H9 (cell line): ENCODE results near the gene HSF2. TPM values are rescaled to one million over a fixed set of nuclear protein-coding genes. Genes with fewer than 3 reads are reported as not detected.

Experiments
- DNase-seq: peaks from one replicate; pipeline ENCODE4 v3.0.0-alpha.2; 2017
- H2AFZ ChIP-seq: one replicate; pipeline ENCODE4 v1.6.1; 2013; ENCODE audit warnings: mild to moderate bottlenecking, low read length, control low read depth, moderate library complexity
- H2AK5ac ChIP-seq: 2 replicates; pipeline ENCODE4 v1.6.1; 2013; ENCODE audit warnings: low read length, control low read depth, mixed read lengths; ENCODE audit not compliant: insufficient read length
- H2BK120ac ChIP-seq: one replicate; pipeline ENCODE4 v1.6.1; 2013; ENCODE audit warnings: low read depth, mild to moderate bottlenecking, low read length, control low read depth, inconsistent platforms; ENCODE audit not compliant: poor library complexity, severe bottlenecking
- H2BK12ac ChIP-seq: 2 replicates; pipeline ENCODE4 v1.6.1; 2013; ENCODE audit warnings: low read length, control low read depth, mixed read lengths, low read depth; ENCODE audit not compliant: insufficient read length
- H2BK15ac ChIP-seq: 2 replicates; pipeline ENCODE4 v1.6.1; 2013; ENCODE audit warnings: low read depth, low read length, control low read depth
- H2BK20ac ChIP-seq: one replicate; pipeline ENCODE4 v1.6.1; 2013; ENCODE audit warnings: low read depth, mild to moderate bottlenecking, low read length, control low read depth, inconsistent platforms; ENCODE audit not compliant: poor library complexity, severe bottlenecking
- H2BK5ac ChIP-seq: 2 replicates; pipeline ENCODE4 v1.6.1; 2013; ENCODE audit warnings: low read length, control low read depth, mixed read lengths; ENCODE audit not compliant: insufficient read length
- H3K14ac ChIP-seq: 2 replicates; pipeline ENCODE4 v1.6.1; 2013; ENCODE audit warnings: low read length, control low read depth; ENCODE audit not compliant: insufficient read depth
- H3K18ac ChIP-seq: 2 replicates; pipeline ENCODE4 v1.6.1; 2013; ENCODE audit warnings: low read depth, mild to moderate bottlenecking, mixed read lengths, low read length, control low read depth; ENCODE audit not compliant: insufficient read length
- H3K23ac ChIP-seq: 2 replicates; pipeline ENCODE4 v1.6.1; 2013; ENCODE audit warnings: low read length, control low read depth, mixed read lengths, low read depth; ENCODE audit not compliant: insufficient read length
- H3K23me2 ChIP-seq: 2 replicates; pipeline ENCODE4 v1.6.1; 2013; ENCODE audit warnings: low read depth, mild to moderate bottlenecking, mixed read lengths, low read length, control low read depth; ENCODE audit not compliant: insufficient read length, poor library complexity, severe bottlenecking
- H3K27ac ChIP-seq: 2 replicates; pipeline ENCODE4 v1.5.1; 2013; ENCODE audit warnings: low read length, control low read depth, mixed read lengths, low read depth; ENCODE audit not compliant: insufficient read length
- H3K27me3 ChIP-seq: 2 replicates; pipeline ENCODE4 v1.6.1; 2013; ENCODE audit warnings: low read length, control low read depth, inconsistent platforms; ENCODE audit not compliant: insufficient read depth
- H3K4ac ChIP-seq: 2 replicates; pipeline ENCODE4 v1.6.1; 2013; ENCODE audit warnings: low read depth, mild to moderate bottlenecking, control low read depth, inconsistent platforms, low read length, moderate library complexity
- H3K4me1 ChIP-seq: 2 replicates; pipeline ENCODE4 v1.6.1; 2013; ENCODE audit warnings: low read length, control low read depth, inconsistent platforms; ENCODE audit not compliant: insufficient read depth
- H3K4me2 ChIP-seq: 2 replicates; pipeline ENCODE4 v1.6.1; 2013; ENCODE audit warnings: low read length, control low read depth, mixed read lengths; ENCODE audit not compliant: insufficient read length, insufficient read depth
- H3K56ac ChIP-seq: 2 replicates; pipeline ENCODE4 v1.6.1; 2013; ENCODE audit warnings: low read depth, mild to moderate bottlenecking, mixed read lengths, low read length, control low read depth; ENCODE audit not compliant: insufficient read length
- H3K79me1 ChIP-seq: 2 replicates; pipeline ENCODE4 v1.6.1; 2013; ENCODE audit warnings: low read depth, mild to moderate bottlenecking, moderate library complexity, low read length, control low read depth, inconsistent platforms; ENCODE audit not compliant: insufficient read depth, poor library complexity, severe bottlenecking
- H3K79me2 ChIP-seq: 2 replicates; pipeline ENCODE4 v1.6.1; 2013; ENCODE audit warnings: low read length, control low read depth, inconsistent platforms; ENCODE audit not compliant: insufficient read depth
- H3K9ac ChIP-seq: 2 replicates; pipeline ENCODE4 v1.6.1; 2013; ENCODE audit warnings: low read length, control low read depth, mixed read lengths; ENCODE audit not compliant: insufficient read length; ENCODE audit errors: extremely low read depth
- H3K9me3 ChIP-seq: one replicate; pipeline ENCODE4 v1.6.1; 2013; ENCODE audit warnings: low read depth, low read length, inconsistent platforms; ENCODE audit not compliant: control insufficient read depth
- H3T11ph ChIP-seq: one replicate; pipeline ENCODE4 v1.6.1; 2013; ENCODE audit warnings: mild to moderate bottlenecking, low read length, control low read depth, inconsistent platforms
- H4K20me1 ChIP-seq: one replicate; pipeline ENCODE4 v1.6.1; 2013; ENCODE audit not compliant: control insufficient read depth, insufficient read length, insufficient read depth
- H4K5ac ChIP-seq: 2 replicates; pipeline ENCODE4 v1.6.1; 2013; ENCODE audit warnings: low read depth, mild to moderate bottlenecking, mixed read lengths, low read length, control low read depth; ENCODE audit not compliant: insufficient read length
- H4K8ac ChIP-seq: replicated peaks from 2 replicates; pipeline ENCODE4 v1.6.1; 2013; ENCODE audit warnings: low read length, control low read depth, mixed read lengths, low read depth; ENCODE audit not compliant: insufficient read length
- H4K91ac ChIP-seq: 2 replicates; pipeline ENCODE4 v1.6.1; 2013; ENCODE audit warnings: low read depth, mild to moderate bottlenecking, moderate library complexity, mixed read lengths, low read length, control low read depth; ENCODE audit not compliant: insufficient read length
- H3K27ac Mint-ChIP-seq, 3 experiments: 2 replicates in 2 of 3; 3 replicates in 1 of 3; pipeline ENCODE4 v1.8.0; 2020 to 2021; ENCODE audit warnings: mixed read lengths in 3 of 3, mild to moderate bottlenecking in 1 of 3, moderate library complexity in 1 of 3
- H3K27me3 Mint-ChIP-seq: 2 replicates; pipeline ENCODE4 v1.8.0; 2021; ENCODE audit warnings: low read depth, mild to moderate bottlenecking, moderate library complexity, mixed read lengths
- H3K36me3 Mint-ChIP-seq, 3 experiments: 2 replicates in 2 of 3; 3 replicates in 1 of 3; pipeline ENCODE4 v1.8.0; 2020 to 2021; ENCODE audit warnings: low read depth in 3 of 3, mixed read lengths in 3 of 3; ENCODE audit not compliant: insufficient read depth in 1 of 3
- H3K4me1 Mint-ChIP-seq, 2 experiments: 2 replicates each; pipeline ENCODE4 v1.8.0; 2020; ENCODE audit warnings: mixed read lengths in 2 of 2
- H3K4me3 Mint-ChIP-seq, 2 experiments: 2 replicates in 1 of 2; 3 replicates in 1 of 2; pipeline ENCODE4 v1.8.0; 2020 to 2021; ENCODE audit warnings: mild to moderate bottlenecking in 2 of 2, mixed read lengths in 2 of 2, moderate library complexity in 1 of 2
- H3K9me3 Mint-ChIP-seq, 2 experiments: 2 replicates in 1 of 2; 3 replicates in 1 of 2; pipeline ENCODE4 v1.8.0; 2020; ENCODE audit warnings: mild to moderate bottlenecking in 2 of 2, mixed read lengths in 2 of 2, moderate library complexity in 1 of 2
- CTCF ChIP-seq: fragments of 200-600 bp; sonication (generic); conservative IDR thresholded peaks from 3 replicates; pipeline ENCODE4 v1.8.0; 2021; ENCODE audit warnings: antibody characterized with exemption, mild to moderate bottlenecking
- WGBS: extraction: QIAGEN DNeasy Blood & Tissue Kit; methylation state at CpG from one replicate; pipeline ENCODE4 v1.1.7; 2013; ENCODE audit warnings: missing lambda C conversion rate, low lambda C conversion rate, mixed read lengths; ENCODE audit not compliant: insufficient read length; ENCODE audit errors: extremely low coverage; 5-methylcytosine and 5-hydroxymethylcytosine counted together
- total RNA-seq: library from RNA; stranded (reverse); gene quantifications from 2 replicates; pipeline ENCODE4 v1.2.1, GENCODE V29; 2021

The HSF2 gene
- total RNA-seq, 1 experiment from 2014 or later = 14.6 TPM

- Histone ChIP-seq H4K5ac (no peak overlapping the region), H3K79me2 (no peaks in the 10 kb centered on the region), H3T11ph (no peak overlapping the region), H2BK120ac (no peak overlapping the region), H2BK5ac (no peak overlapping the region), H3K23ac (no peak overlapping the region), H4K91ac (no peak overlapping the region), H2BK12ac (no peak overlapping the region), H4K8ac (no peak overlapping the region), H4K20me1 (no peaks in the 10 kb centered on the region), H3K27me3 (no peaks in the 10 kb centered on the region), H3K56ac (no peak overlapping the region), H3K23me2 (no peaks in the 10 kb centered on the region), H2BK15ac (no peak overlapping the region), H3K18ac (no peak overlapping the region), H3K4ac (no peak overlapping the region), H2AFZ (no peak overlapping the region), H3K4me2 (no peak overlapping the region), H3K9me3 (no peaks in the 10 kb centered on the region), H3K4me1 (no peaks in the 10 kb centered on the region), H3K27ac (no peak overlapping the region), H3K79me1 (no peaks in the 10 kb centered on the region), H3K9ac (no peak overlapping the region), H2BK20ac (no peak overlapping the region), H2AK5ac (no peak overlapping the region), H3K14ac (no peak overlapping the region)
- Mint-ChIP-seq H3K4me1 (peaks cover 0 to 2% of the 10 kb centered on the region in 2 experiments; a peak in 1 of 4 replicates), H3K4me3 (no peak overlapping the region), H3K27me3 (no peaks in the 10 kb centered on the region), H3K9me3 (no peaks in the 10 kb centered on the region), H3K27ac (no peak overlapping the region), H3K36me3 (peaks cover 7 to 55% (median 37%) of the 10 kb centered on the region in 3 experiments; a peak in 6 of 7 replicates)
- WGBS = no CpG with 5 or more reads among the region's 1 CpG
- TF ChIP-seq CTCF = no peak
- DNase-seq = no peak
These were observed 23.3 kb downstream of the HSF2 start for GRCh38 chr6:122422614-122423267.
